NT2/D1 (cell line): ENCODE data around the gene CEP152.

Source experiments
- SUZ12 ChIP-seq: IDR thresholded peaks from 2 replicates; pipeline ENCODE4 v1.6.1; 2011; ENCODE audit not compliant: insufficient read length, insufficient read depth; ENCODE audit errors: extremely low read depth
- YY1 ChIP-seq: IDR thresholded peaks from 2 replicates; pipeline ENCODE4 v1.6.1; 2011; ENCODE audit not compliant: insufficient read length, insufficient read depth
- ZNF274 ChIP-seq: IDR thresholded peaks from 2 replicates; pipeline ENCODE4 v1.6.1; 2011; ENCODE audit warnings: mild to moderate bottlenecking, low read depth, low read length

GRCh38 chr15:48782911-48783310, 28.0 kb downstream of the CEP152 start:
- TF ChIP-seq YY1 (no peak), ZNF274 (no peak), SUZ12 (no peak)
